ENCODE data around the gene RAB3IP. TPM values are rescaled to one million over a fixed set of nuclear protein-coding genes. Genes with fewer than 3 reads are reported as not detected.
"Not testable (repeated sequence)": the region's sequence is repeated elsewhere in the genome, so short reads cannot be mapped to it uniquely, and the experiment has no call there.

Gene RAB3IP
- total RNA-seq, 1 donor: 9.5 TPM

DNA sequence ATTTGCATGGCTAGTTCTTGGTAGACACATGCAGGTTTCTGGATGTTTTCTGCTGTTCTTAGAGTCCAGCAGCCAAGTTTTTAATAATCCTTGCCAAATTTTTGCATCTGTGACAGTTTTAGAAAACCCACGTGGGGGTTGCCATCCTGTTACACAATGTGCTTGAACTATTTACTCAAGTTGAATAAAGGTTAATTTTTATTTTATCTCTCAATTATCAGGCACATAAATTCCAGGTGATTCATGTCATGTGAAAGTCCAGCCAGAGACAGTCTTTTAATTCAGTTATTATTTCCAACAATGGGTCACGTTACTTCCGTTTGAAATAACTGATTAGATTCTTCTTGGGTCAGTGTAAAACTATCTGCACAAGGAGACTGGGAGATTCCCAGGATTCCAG, 102.1 kb downstream of the RAB3IP start:
- TF ChIP-seq, protein P1, sequence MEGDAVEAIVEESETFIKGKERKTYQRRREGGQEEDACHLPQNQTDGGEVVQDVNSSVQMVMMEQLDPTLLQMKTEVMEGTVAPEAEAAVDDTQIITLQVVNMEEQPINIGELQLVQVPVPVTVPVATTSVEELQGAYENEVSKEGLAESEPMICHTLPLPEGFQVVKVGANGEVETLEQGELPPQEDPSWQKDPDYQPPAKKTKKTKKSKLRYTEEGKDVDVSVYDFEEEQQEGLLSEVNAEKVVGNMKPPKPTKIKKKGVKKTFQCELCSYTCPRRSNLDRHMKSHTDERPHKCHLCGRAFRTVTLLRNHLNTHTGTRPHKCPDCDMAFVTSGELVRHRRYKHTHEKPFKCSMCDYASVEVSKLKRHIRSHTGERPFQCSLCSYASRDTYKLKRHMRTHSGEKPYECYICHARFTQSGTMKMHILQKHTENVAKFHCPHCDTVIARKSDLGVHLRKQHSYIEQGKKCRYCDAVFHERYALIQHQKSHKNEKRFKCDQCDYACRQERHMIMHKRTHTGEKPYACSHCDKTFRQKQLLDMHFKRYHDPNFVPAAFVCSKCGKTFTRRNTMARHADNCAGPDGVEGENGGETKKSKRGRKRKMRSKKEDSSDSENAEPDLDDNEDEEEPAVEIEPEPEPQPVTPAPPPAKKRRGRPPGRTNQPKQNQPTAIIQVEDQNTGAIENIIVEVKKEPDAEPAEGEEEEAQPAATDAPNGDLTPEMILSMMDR (IDR thresholded peaks at IDR 0.05; ENCODE audit: insufficient read depth, low read depth, low read length): no peak
- no peak overlapping the region for H3K4me3 ChIP-seq (ENCODE audit: low read depth, low read length)
- DNase-seq (ENCODE audit: low read depth): no peak

DNA sequence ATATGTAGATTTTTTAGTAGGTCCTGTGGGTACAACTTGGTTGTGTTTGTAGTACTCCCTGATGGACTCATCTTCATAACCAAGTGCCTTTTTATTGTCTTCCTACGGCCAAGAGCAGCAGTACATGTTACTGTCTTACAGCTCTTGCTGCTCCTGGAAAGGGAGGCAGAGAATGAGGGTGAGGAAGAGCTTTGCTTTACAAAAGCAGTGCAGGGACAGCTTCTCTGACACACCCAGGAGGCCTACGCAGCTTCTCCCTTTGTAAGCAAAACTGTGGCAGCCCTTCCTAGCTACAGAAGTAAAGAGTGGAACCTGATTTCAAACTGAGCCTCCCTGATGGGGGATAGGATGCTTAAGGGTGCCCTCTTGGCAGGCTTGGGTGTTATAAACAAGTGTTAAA, 104.9 kb downstream of the RAB3IP start:
- DNase-seq (ENCODE audit: low read depth): no peak
- TF ChIP-seq, protein P1 (IDR thresholded peaks at IDR 0.05; ENCODE audit: insufficient read depth, low read depth, low read length): no peak
- H3K4me3 ChIP-seq (ENCODE audit: low read depth, low read length): no peak overlapping the region

DNA sequence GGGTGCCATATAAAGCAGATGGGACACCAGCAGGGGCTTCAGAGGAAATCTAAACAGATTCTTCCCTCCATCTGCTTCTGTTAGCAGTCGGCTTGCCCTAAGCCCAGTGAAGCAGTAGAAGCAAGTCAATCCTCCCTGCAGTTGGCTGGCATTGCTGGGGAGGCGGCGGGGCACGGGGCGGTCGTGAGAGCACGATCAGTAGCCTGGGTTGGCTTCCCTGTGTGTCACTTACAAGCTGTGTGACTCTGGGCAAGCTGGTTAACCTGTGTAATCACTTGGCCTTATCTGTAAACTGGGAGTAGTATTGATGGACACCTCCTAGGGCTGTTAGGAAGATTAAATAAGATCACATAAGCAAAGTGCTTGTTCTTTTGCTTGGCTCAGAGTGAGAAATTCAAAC, 105.8 kb downstream of the RAB3IP start:
- DNase-seq (ENCODE audit: low read depth): no peak
- TF ChIP-seq, protein P1 (IDR thresholded peaks at IDR 0.05; ENCODE audit: insufficient read depth, low read depth, low read length): no peak
- H3K4me3 ChIP-seq (ENCODE audit: low read depth, low read length): no peak overlapping the region

DNA sequence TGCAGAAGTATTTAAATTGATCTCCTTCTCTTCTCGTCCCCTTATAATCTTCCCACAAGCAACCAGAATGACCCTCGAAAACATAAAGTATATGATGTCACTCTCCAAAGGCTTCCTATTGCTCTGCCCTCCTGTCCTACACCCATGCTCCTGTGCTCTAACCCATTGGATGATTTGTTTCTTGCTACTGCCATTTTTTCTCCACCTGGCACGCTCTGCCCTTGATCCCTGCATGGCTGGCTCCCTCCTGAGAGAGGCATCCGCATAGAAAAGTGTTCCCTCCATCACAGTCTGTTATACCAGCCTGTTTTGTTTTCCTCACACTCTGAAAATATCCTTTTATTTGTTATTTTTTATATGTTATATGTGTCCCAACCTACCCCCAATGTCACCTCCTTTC, 106.2 kb downstream of the RAB3IP start:
- no peak overlapping the region for H3K4me3 ChIP-seq (ENCODE audit: low read depth, low read length)
- TF ChIP-seq, protein P1 (IDR thresholded peaks at IDR 0.05; ENCODE audit: insufficient read depth, low read depth, low read length): no peak
- no peak for DNase-seq (ENCODE audit: low read depth)

DNA sequence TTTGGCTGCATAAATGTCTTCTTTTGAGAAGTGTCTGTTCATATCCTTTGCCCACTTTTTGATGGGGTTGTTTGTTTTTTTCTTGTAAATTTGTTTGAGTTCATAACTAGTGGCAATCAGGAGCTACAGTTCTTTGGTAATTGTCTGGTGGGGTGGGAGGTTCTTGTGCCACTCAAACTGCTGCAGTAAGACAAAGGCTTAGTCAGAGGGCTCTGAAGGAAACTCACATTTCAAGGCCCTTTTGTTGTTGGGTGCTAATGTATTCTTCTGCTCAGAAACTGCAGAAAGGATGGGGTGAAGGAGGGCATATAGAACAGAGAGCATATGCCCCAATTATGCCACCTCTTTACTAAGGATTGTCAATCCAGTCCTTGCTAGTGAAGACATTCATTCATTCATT, 108.3 kb downstream of the RAB3IP start:
- no peak overlapping the region for H3K4me3 ChIP-seq (ENCODE audit: low read depth, low read length)
- no peak for DNase-seq (ENCODE audit: low read depth)
- TF ChIP-seq, protein P1 (IDR thresholded peaks at IDR 0.05; ENCODE audit: insufficient read depth, low read depth, low read length): no peak

DNA sequence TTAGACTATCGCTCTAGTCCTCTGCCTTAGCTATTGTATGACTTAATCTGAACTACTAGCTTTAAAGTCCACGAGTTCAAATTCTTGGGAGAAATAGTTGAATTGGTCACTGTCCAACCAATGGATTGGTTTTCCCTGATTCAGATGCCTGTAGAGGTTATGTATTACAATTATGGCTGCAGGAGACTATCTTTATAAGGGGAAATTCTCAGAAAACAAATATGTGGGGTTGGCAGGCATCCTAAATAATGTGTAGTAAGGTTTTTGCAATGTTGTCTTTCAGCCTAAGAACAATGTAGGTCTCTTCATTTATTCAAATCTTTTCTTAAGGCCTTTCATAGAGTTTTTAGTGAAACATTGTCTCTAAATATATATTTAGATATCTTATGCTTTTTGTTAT, 113.3 kb downstream of the RAB3IP start:
- TF ChIP-seq, protein P1 (IDR thresholded peaks at IDR 0.05; ENCODE audit: insufficient read depth, low read depth, low read length): no peak
- DNase-seq (ENCODE audit: low read depth): no peak
- no peak overlapping the region for H3K4me3 ChIP-seq (ENCODE audit: low read depth, low read length)

DNA sequence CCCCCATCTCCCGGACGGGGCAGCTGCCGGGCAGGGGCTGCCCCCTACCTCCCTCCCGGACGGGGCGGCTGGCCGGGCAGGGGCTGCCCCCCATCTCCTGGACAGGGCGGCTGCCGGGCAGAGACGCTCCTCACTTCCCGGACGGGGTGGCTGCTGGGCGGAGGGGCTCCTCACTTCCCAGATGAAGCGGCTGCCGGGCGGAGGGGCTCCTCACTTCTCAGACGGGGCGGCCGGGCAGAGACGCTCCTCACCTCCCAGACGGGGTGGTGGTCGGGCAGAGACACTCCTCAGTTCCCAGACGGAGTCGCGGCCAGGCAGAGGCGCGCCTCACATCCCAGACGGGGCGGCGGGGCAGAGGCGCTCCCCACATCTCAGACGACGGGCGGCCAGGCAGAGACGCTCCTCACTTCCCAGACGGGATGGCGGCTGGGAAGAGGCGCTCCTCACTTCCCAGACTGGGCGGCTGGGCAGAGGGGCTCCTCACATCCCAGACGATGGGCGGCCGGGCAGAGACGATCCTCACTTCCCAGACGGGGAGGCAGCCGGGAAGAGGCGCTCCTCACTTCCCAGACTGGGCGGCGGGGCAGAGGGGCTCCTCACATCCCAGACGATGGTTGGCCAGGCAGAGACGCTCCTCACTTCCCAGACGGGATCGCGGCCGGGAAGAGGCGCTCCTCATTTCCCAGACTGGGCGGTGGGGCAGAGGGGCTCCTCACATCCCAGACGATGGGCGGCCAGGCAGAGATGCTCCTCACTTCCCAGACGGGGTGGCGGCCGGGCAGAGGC, 114.7 kb downstream of the RAB3IP start:
- not testable (repeated sequence) for H3K4me3 ChIP-seq (ENCODE audit: low read depth, low read length); DNase-seq (ENCODE audit: low read depth)
